GM18498 (cell line): Measurements from ENCODE around the gene ZNF514.
"Not testable (repeated sequence)": the region's sequence is repeated elsewhere in the genome, so short reads cannot be mapped to it uniquely, and the experiment has no call there.

ENCODE experiments used
- ATAC-seq: cut with Tn5 transposase; IDR thresholded peaks from one replicate; pipeline ENCODE4 v1.9.1; 2021; ENCODE audit warnings: mild to moderate bottlenecking, moderate library complexity; ENCODE audit not compliant: unreplicated experiment

The ZNF514 gene

GRCh38 chr2:95138702-95139101 lies 20.9 kb downstream of the ZNF514 start:
- no peak for ATAC-seq

- peak; percentile 3 for ATAC-seq
Observed at GRCh38 chr2:95122197-95122551, 37.5 kb downstream of the ZNF514 start.

- ATAC-seq = peak; percentile 93
Observed at GRCh38 chr2:95121407-95122196, 38.0 kb downstream of the ZNF514 start, which contains the start of gene MRPS5. Gene MRPS5 (minus strand): TSS chr2:95121808. CDS start chr2:95121791, 17 bp downstream.

- no peak for ATAC-seq
Observed at GRCh38 chr2:95121093-95121406, 38.6 kb downstream of the ZNF514 start.

GRCh38 chr2:95115418-95115817 lies 44.2 kb downstream of the ZNF514 start:
- ATAC-seq = peak; percentile 94

- no peak for ATAC-seq
Observed at GRCh38 chr2:95113464-95113863, 46.2 kb downstream of the ZNF514 start.

- ATAC-seq = no peak
Observed at GRCh38 chr2:95110395-95110794, 49.3 kb downstream of the ZNF514 start.

- no peak for ATAC-seq
Observed at GRCh38 chr2:95109260-95109659, 50.4 kb downstream of the ZNF514 start.

GRCh38 chr2:95106081-95106480 lies 53.6 kb downstream of the ZNF514 start:
- no peak for ATAC-seq

- no peak for ATAC-seq
Observed at GRCh38 chr2:95104606-95105005, 55.0 kb downstream of the ZNF514 start.

GRCh38 chr2:95099910-95100309 lies 59.7 kb downstream of the ZNF514 start:
- ATAC-seq = no peak

GRCh38 chr2:95098273-95098672 lies 61.4 kb downstream of the ZNF514 start:
- ATAC-seq = not testable (repeated sequence)
